HG03108 (cell line): ENCODE measurements around the gene NUPR1.
"Not testable (repeated sequence)": the region's sequence is repeated elsewhere in the genome, so short reads cannot be mapped to it uniquely, and the experiment has no call there.

ENCODE experiments used
- ATAC-seq: cut with Tn5 transposase; IDR thresholded peaks from one replicate; pipeline ENCODE4 v1.9.1; 2021; ENCODE audit warnings: moderate library complexity; ENCODE audit not compliant: unreplicated experiment

Gene NUPR1

DNA sequence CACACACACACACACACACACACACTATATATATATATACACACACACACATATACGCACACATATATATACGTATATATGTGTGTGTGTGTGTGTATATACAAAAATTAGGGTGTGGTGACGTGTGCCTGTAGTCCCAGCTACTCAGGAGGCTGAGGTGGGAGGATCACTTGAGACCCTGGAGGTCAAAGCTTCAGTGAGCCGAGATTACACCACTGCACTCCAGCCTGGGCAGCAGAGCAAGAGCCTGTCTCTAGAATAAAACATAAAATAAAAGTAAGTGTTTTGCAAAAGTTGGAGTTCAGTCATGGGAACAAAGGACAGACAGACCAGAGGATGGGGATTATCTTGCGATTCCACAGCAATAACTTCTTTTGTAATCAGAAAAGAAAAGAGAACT, 10.8 kb downstream of the NUPR1 start:
- no peak for ATAC-seq

DNA sequence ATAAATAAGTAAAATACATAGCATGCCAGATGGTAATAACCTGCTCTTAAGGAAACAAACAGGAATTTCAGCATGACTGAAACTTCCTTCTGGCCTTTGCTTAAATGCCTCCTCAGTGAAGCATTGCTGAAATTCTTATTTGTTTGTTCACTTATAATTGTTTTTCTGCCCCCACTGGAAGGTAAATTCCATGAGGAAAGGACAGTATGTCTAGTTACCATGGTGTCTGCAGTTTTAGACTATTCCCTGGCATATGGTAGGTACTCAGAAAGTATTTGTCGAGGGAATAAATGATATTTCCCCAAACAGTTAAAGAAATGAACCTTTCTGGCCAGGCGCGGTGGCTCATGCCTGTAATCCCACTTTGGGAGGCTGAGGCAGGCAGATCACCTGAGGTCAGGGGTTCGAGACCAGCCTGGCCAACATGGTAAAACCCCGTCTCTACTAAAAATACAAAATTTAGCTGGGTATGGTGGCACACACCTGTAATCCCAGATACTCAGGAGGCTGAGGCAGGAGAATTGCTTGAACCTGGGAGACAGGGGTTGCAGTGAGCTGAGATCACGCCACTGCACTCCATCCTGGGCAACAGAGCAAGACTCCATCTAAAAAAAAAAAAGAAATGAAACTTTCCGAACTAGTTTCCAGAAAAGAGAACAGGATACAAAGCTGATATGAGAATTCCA, 11.5 kb downstream of the NUPR1 start:
- ATAC-seq = not testable (repeated sequence)

DNA sequence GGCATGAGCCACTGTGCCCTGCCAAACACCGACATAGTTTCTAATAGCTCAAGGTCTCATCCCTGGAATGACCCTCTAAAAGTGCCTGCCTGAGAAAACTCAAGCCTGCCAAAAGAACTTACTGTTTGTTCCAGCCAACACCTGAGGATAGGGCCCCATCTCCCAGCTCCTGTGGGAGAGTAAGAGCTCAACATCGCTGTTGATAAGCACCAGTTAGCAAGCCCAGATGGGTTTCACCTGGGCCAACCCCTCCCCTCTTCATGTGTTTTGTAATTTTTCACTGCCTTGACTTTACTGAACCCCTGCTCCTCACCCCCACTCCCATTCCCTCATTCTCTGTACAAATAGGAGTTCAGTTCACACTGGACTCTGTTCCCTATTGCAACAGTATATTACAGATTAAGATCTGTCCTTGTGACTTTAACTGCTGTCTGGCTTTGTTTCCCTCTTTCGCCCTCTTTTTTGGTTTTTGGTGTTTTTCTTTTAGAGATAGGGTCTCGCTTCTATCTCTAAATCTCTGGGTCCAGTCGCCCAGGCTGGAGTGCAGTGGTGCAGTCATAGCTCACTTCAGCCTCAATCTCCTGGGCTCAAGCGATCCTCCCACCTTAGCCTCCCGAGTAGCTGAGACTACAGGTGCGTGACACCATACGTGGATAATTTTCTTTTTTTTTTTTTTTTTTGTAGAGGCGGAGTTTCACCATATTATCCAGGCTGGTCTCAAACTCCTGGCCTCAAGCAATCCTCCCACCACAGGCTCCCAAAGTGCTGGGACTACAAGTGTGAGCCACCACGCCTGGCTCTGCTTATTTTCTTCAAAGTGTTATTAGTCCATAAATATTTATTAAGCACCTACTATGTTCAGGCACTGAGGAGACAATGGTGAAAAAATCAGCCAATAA, 12.3 kb downstream of the NUPR1 start:
- ATAC-seq = no peak

DNA sequence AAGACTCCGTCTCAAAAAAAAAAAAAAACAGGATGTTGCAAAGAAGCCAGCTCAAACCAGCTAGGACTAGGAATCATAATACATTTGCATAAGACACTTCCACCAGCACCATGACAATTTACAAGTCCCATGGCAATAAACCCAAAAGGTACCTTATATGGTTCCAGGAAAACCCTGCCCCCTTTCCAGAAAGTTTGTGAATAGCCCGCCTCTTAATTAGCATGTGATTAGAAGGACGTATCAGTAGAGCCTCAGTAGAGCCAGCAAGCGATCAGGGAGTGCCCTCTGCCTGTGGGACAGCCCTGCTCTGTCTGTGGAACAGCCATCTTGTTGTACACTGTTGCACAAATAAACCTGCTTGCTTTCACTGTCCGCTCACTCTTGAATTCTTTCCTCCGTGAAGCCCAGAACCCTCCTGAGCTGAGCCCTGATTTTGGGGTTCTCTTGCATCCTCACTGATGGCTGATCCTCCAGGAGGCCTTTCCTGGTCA, 14.0 kb downstream of the NUPR1 start:
- ATAC-seq = no peak

DNA sequence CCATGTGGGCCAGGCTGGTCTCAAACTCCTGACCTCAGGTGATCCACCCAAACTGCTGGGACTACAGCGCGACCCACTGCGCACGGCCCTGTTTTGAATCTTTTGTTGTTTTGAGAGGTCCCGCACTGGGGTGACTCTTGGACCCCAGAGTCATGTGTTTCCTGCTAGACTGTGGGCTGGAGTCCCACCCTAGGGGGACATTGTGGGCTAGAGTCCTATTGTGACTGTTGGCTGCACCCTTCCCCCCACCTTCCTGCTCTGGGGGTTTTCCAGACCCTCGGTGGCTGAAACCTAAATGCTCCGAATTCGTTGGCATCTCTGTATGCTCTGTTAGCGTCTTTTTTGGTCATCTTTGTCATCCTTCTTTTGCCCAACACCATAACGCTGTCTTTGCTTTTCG, 16.0 kb downstream of the NUPR1 start:
- ATAC-seq = no peak

DNA sequence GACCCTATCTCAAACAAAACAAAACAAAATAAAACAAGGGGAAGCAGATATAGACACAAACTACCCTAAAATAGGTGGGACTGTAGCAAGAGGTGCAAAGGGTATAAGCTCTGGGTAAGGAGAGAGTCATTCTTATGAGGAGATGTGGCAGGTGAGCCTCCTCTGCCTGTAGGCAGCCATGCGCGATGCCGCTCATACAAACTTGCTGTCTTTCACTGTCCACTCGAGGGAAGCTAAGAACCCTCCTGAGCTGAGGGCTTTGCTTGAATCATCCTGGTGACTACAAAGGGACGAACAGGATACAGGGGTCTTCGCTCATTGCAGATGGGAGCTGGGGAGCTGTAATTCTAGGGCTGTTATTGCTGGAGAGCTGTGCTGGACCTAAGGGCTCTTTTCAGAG, 17.3 kb downstream of the NUPR1 start:
- no peak for ATAC-seq

DNA sequence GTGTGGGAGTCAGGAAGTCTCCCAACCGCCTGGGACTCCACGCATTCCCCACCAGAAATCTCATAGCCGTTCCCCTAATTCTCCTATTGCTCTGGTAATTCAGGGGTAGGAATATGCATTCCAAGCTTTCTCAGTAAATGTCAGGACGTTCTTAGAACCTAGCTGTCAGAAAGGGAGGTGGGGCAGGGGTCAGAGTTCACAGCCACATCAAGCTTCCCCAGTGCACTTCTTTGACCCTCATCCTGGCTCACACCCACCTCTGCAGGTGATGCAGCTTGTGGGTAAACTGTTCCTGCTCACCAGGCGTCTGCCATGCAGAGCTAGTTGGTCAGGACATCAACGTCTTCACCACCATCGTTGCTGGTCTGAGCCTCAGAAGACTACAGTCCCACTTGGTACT, 18.1 kb downstream of the NUPR1 start:
- no peak for ATAC-seq

DNA sequence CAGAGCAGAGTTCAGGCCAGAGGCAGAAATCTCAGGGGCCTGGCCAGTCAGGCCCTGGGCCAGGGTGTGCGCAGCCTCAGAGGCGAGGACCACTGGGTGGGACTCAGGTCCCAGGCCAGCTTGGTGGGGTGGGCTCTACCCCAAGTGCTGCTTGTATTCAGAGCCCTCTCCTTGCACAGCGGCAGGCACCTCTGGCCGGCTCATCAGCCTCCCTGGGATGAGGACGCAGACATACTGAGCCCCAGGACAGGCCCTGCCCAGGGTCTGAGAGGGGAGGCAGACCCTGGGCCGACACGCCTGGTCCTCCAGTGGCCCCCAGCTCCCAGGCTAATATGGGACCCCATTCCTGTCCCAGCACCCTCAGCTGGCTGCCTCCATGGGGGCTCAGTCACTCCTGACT, 24.5 kb downstream of the NUPR1 start:
- ATAC-seq = no peak

DNA sequence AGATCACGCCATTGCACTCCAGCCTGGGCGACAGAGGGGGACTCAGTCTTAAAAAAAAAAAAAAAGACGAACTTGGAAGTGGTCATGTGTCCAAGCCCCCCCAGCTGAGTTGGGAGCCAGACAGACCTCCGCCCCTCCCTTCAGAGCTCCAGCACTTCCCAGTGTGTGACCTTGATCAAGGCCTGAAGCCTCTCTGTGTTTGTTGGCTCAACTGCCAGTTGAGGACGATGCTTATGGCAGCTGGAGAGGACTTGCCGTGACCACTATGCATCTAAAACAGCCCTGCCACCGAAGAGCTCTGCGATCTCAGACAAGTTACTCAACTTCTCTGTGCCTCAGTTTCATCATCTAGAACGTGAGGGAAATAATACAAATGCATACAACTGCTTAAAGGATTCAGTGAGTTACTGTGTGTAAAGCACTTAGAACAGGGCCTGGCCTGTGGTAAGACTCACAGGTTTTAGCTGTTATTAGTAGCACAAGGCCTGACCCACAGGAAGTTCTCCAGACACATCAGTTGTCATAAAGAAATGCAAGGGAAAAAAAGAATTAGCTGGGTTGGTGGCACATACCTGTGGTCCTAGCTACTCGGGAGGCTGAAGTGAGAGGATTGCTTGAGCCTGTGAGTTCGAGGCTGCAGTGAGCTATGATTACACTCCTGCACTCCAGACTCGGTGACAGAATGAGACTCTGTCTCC, 25.1 kb downstream of the NUPR1 start:
- no peak for ATAC-seq

DNA sequence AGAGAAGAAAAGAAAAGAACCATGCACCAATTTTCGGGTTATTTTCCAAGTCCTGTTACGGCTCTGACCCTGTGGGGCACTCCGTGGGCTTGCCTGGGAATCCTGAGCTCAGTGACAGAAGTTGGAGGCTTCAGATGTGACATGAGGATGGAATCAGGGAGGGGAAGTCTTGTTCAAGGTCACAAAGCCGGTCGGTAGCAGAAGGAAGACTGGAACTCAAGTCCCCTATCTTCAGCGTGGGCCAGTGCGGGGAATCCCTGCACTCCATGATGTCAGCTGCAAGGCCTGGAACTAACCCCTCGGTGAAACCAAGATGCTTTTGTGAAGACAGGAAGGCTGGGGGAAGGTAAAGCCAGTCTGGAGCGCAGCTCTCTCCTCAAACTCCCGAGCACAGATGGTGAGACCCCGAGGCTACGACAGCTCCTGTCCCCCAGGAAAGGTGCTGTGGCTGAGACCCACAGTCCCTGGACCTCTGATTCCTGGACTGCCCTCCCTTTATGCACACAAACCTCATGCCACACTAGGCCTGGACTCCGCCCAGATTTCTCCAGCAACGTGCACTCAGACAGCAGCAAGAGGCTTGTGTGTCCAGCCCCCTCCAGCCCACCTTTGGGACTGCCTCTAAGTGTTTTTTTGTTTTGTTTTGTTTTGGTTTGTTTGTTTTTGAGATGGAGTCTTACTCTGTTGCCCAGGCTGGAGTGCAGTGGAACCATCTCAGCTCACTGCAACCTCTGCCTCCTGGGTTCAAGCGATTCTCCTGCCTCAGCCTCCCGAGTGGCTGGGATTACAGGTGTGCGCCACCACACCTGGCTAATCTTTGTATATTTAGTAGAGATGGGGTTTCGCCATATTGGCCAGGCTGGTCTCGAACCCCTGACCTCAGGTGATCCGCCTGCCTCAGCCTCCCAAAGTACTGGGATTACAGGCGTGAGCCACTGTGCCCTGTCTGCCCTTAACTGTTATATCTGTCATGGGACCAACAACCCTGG, 26.7 kb downstream of the NUPR1 start:
- no peak for ATAC-seq

DNA sequence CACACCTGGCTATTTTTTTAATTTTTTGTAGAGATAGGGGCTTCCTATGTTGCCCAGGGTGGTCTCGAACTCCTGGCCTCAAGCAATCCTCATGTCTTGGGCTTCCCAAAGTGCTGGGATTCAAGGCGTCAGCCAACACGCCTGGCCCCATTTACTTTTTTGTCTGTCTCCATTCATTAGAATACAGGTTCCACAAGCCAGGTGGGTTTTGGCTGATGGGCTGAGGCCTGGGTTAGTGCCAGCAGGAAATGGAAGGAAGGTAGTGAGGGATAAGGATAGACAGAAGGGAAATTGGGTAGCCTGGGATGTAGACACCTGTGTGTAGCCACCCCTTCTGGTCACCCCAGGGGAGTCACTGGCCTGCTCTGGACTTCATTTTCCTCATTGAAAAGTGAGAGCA, 27.7 kb downstream of the NUPR1 start:
- ATAC-seq = no peak

DNA sequence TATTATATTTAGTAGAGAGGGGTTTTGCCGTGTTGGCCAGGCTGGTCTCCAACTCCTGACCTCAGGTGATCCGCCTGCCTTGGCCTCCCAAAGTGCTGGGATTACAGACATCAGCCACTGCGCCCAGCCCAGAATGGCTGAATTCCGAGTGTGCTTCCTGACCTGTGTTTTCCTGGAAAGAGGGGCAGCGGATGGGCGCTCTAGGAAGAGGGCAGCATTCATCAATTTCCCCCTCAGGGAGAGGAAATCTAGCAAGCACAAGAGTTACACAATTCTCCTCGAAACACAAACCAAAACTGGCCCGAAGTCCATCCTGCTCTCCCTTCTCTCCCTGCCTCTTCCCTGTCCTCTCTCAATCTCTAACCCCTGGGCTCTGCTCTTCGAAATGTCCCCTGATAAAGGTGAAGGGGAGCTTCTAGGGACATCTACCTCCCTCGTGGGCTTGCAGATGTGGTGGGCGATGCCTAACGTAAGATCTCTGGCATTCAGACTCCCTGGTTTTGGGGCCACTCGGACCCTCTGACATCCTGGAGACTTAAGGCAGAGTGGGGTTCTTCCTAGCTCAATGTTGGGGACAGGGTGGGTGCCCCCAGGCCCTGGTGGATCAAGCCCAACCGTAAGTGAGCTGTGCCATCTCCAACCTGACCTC, 33.2 kb downstream of the NUPR1 start:
- no peak for ATAC-seq

DNA sequence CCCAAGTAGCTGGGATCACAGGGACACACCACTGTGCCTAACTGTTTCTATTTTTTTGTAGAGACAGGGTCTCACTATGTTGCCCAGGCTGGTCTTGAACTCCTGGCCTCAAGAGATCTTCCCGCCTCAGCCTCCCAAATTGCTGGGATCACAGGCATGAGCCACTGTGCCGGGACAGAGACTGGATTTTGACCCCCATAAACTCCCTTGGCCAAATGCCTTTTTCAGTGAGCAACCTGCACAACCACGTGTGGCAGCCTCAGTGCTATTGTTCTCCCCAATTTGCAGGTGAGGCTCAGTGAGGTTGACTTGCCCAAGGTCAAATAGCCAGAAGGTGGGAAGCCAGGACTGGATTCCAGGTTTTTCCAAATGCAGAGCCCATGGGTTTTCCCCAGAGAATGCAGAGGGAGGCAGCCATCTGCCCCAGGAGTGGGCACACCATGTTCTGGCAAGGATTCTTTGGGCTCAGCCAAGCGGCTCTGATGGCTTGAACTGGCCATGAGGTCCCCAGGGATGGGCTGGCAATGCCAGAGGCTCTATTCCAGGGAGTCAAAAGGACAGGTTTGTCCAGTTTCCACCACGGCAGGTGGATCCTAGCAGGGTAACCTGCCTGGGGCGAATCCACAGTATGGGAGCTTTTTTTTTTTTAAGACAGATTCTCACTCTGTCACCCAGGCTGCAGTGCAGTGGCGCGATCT, 33.9 kb downstream of the NUPR1 start:
- no peak for ATAC-seq

DNA sequence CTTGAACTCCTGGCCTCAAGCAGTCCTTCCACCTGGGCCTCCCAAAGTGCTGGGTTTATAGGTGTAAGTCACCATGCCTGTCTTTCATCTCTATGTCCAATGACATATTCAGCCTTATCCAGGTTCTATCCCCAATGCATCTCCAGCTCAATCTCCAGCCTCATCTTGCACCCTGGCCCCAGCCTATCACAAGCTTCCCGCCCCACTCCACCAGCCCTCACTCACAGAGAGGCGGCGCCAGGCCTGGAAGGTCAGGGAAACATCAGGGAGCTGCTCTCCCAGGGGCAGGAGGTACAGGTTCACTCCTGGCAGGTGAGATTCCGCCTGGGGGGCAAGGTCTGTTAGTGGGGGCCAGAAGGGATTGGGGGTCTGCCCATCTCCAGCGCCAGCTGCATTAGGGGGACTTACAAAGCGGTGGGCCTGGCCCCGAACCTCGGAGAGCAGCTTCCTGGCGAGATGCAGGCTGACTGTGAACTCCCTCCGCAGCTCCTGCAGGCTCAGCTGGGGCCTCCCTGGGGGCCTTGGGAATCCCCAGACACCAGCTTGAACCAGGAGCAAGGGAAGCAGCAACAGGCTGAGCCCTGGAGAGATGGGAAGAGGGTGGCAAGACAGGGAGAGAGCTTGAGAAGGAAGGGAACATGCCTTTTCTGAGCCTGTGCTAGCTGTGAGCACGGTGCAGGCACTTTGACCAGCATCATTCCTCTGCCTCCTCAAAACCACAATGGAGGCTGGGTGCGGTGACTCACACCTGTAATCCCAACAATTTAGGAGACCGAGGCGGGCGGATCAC, 35.1 kb downstream of the NUPR1 start:
- ATAC-seq = no peak

DNA sequence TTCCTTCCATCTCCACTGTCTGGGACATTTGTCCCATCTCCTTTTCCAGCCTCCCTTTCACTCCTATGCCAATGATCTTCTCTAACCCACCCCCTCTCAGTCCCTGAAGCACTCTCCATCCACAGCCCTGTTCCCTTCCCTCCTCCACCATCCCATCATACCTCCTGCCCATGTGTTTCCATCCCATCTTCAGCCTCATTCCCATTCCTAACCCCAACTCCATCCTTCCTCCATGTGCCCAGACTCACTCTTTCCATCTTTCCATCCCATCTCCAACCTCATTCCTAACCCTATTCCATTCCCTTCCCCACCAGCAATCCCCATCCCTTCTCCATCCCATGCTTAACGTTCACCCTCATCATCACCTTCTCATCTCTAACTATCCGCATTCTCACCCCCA, 36.5 kb downstream of the NUPR1 start:
- no peak for ATAC-seq

DNA sequence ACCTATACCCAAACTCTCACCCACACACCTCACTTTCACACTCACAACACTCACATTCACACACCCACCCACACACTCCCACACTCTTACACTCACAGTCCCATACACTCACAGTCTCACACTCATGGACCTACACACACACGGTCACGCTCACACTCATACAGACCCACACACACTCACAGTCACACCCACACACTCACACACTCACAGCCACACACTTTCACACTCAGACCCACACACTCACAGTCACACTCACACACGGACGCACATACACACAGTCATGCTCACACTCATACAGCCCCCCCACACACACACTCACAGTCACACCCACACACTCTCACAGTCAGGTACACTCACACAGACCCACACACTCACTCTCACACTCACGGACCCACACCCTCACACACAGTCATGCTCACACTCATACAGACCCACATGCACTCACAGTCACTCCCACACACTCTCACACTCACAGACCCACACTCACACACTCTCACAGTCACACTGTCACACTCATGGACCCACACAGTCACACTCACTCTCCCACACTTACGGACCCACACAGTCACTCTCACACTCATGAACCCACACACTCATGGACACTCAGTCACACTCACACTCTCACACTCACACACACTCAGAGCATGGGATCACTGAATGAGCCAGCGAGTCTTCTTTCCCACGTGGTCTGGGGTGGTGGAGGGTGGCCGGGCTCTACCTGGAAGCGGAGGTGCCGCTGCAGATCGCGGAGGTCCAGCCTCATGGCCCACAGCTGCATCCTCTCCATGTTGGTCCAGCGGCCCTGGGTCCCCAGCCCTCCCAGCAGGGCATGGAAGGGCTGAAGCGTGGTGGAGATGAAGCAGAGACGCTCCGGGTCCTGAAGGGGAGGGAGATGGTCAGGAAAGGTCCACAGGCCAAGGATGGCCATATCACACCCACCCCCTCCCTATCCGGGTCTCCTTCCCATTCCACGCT, 37.2 kb downstream of the NUPR1 start:
- no peak for ATAC-seq

DNA sequence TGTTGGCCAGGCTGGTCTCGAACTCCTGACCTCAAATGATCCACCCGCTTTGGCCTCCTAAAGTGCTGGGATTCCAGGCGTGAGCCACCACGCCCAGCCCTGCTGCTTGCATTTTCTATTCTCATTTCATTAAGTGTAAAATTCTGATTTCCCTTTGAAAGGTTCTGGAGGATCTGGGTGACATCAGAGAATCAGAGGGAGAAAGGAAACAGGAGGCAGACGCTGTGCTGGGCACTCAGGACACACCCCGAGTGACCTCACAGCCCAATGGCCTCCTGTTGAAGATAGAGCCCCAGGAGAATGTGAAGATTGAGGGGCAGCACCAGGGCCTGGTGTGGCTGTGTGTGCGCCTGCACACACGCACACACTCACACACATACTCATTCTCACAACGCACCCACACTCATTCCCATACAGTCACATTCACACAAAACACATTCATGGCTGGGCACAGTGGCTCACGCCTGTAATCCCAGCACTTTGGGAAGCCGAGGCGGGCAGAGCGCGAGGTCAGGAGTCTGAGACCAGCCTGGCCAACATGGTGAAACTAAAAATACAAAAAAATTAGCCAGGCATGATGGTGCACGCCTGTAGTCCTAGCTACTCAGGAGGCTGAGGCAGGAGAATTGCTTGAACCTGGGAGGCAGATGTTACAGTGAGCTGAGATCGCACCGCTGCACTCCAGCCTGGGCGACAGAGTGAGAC, 38.1 kb downstream of the NUPR1 start:
- not testable (repeated sequence) for ATAC-seq
